GM12878 (cell line): ENCODE measurements around the gene UBE3D. TPM values are rescaled to one million over a fixed set of nuclear protein-coding genes. Genes with fewer than 3 reads are reported as not detected.

ENCODE experiments used
- ATAC-seq: fragments of 200-7000 bp; cut with Tn5 transposase; 3 replicates; pipeline ENCODE4 v1.9.1; 2020; ENCODE audit warnings: mild to moderate bottlenecking, moderate library complexity
- BruUV-seq: library from RNA; stranded (reverse); fragments of 400-500 nt; replicated peaks from 2 replicates; lab custom pipeline; 2021; lab: Mats Ljungman, UMichigan
- CTCF ChIA-PET: fragments of 300-600 bp; sonication (Branson Sonifier 250); formaldehyde crosslinking; extraction: SDS; loops from one replicate; lab custom pipeline; 2021; ENCODE audit warnings: inconsistent platforms; lab: Yijun Ruan, JAX
- POLR2A ChIA-PET: fragments of 350-600 bp; formaldehyde crosslinking; extraction: SDS; loops from one replicate; lab custom pipeline; 2021; ENCODE audit warnings: inconsistent platforms; lab: Charles Lee
- RAD21 ChIA-PET: fragments of 300-600 bp; sonication (Branson Sonifier 250); formaldehyde crosslinking; loops from one replicate; lab custom pipeline; 2023; ENCODE audit warnings: antibody characterized with exemption; ENCODE audit not compliant: unreplicated experiment; lab: Charles Lee
- SMC1A ChIA-PET: fragments of 300-600 bp; sonication (Branson Sonifier 250); formaldehyde crosslinking; loops from one replicate; lab custom pipeline; 2023; ENCODE audit not compliant: unreplicated experiment, uncharacterized antibody; lab: Charles Lee
- DNase-seq: peaks from one replicate; pipeline ENCODE4 v3.0.0-alpha.2; 2011; ENCODE audit warnings: low read depth, low spot score
- FAIRE-seq: peaks from 3 replicates; lab custom pipeline; 2011; peaks lifted over from hg19 to GRCh38; lab: Jason Lieb, UNC
- H2AFZ ChIP-seq: 2 replicates; pipeline ENCODE4 v1.6.0; 2011; ENCODE audit warnings: low read depth, low read length, control low read depth; ENCODE audit not compliant: control insufficient read depth
- H3K27ac ChIP-seq: 2 replicates; pipeline ENCODE4 v1.5.1; 2011; ENCODE audit warnings: control low read depth; ENCODE audit not compliant: control insufficient read depth, insufficient read depth
- H3K27me3 ChIP-seq, 2 experiments: replicated peaks in 1 of 2; 2 replicates each; pipeline versions ENCODE4 v1.6.0 to v1.6.1; 2011; ENCODE audit warnings: low read length in 1 of 2; ENCODE audit not compliant: control insufficient read depth in 2 of 2, insufficient read depth in 2 of 2
- H3K36me3 ChIP-seq, 2 experiments: 2 replicates each; pipeline ENCODE4 v1.5.1; 2011; ENCODE audit warnings: low read length in 1 of 2; ENCODE audit not compliant: control insufficient read depth in 2 of 2, insufficient read depth in 2 of 2
- H3K4me1 ChIP-seq: 2 replicates; pipeline ENCODE4 v1.6.1; 2011; ENCODE audit warnings: mild to moderate bottlenecking, low read length, moderate library complexity, mixed read lengths; ENCODE audit not compliant: control insufficient read depth, insufficient read depth
- H3K4me2 ChIP-seq: 2 replicates; pipeline ENCODE4 v1.6.0; 2011; ENCODE audit warnings: control low read depth; ENCODE audit not compliant: control insufficient read depth, insufficient read depth
- H3K4me3 ChIP-seq: fragments of 200-600 bp; sonication (generic); 2 replicates; pipeline ENCODE4 v1.5.1; 2016
- H3K79me2 ChIP-seq: 2 replicates; pipeline ENCODE4 v1.6.0; 2011; ENCODE audit warnings: low read length; ENCODE audit not compliant: control insufficient read depth, insufficient read depth
- H3K9ac ChIP-seq: 2 replicates; pipeline ENCODE4 v1.8.0; 2011; ENCODE audit warnings: low read length, control low read depth, mixed read lengths; ENCODE audit not compliant: control insufficient read depth, insufficient read depth
- H3K9me3 ChIP-seq: replicated peaks from 3 replicates; pipeline ENCODE4 v1.5.1; 2011; ENCODE audit warnings: mild to moderate bottlenecking, low read length; ENCODE audit not compliant: control insufficient read depth, insufficient read depth
- H4K20me1 ChIP-seq: 2 replicates; pipeline ENCODE4 v1.6.0; 2011; ENCODE audit not compliant: control insufficient read depth, insufficient read depth
- ASH2L ChIP-seq: fragments of 300-600, 200-600 bp; sonication (generic); IDR thresholded peaks from 2 replicates; pipeline ENCODE4 v1.6.1; 2017; ENCODE audit warnings: low read depth, mild to moderate bottlenecking, borderline replicate concordance
- BHLHE40 ChIP-seq, 2 experiments: fragments of 450-650 bp in 1 of 2; IDR thresholded peaks; 2 replicates each; pipeline ENCODE4 v1.6.1; 2011 to 2017; ENCODE audit warnings: low read depth in 2 of 2, borderline replicate concordance in 1 of 2, improper control_type of control experiment in 1 of 2, low read length in 1 of 2, mild to moderate bottlenecking in 1 of 2
- CBX3 ChIP-seq: fragments of 200-600 bp; sonication (generic); IDR thresholded peaks from 2 replicates; pipeline ENCODE4 v1.6.1; 2016; ENCODE audit warnings: low read depth, borderline replicate concordance
- CHD1 ChIP-seq: IDR thresholded peaks from 2 replicates; pipeline ENCODE4 v1.6.1; 2012; ENCODE audit warnings: low read depth, low read length, improper control_type of control experiment
- CHD4 ChIP-seq: fragments of 200-600 bp; sonication (generic); IDR thresholded peaks from 2 replicates; pipeline ENCODE4 v1.6.1; 2016; ENCODE audit warnings: mild to moderate bottlenecking
- EED ChIP-seq: sonication (generic); IDR thresholded peaks from 2 replicates; pipeline ENCODE4 v1.6.1; 2016; ENCODE audit warnings: antibody characterized with exemption, low read depth
- EGR1 ChIP-seq, 2 experiments: IDR thresholded peaks; 1 replicate in 1 of 2; 2 replicates in 1 of 2; pipeline ENCODE4 v1.6.1; 2011 to 2012; ENCODE audit warnings: low read depth in 2 of 2, low read length in 2 of 2, borderline replicate concordance in 1 of 2, mild to moderate bottlenecking in 1 of 2, moderate library complexity in 1 of 2
- FOXK2 ChIP-seq: fragments of 450-650 bp; IDR thresholded peaks from 2 replicates; pipeline ENCODE4 v1.6.1; 2017; ENCODE audit warnings: mild to moderate bottlenecking, moderate library complexity
- HDGF ChIP-seq: fragments of 450-650 bp; IDR thresholded peaks from 2 replicates; pipeline ENCODE4 v1.6.1; 2016; ENCODE audit warnings: antibody characterized with exemption
- MEF2A ChIP-seq: IDR thresholded peaks from 2 replicates; pipeline ENCODE4 v1.6.1; 2011; ENCODE audit warnings: low read depth, mild to moderate bottlenecking, low read length, moderate library complexity; ENCODE audit not compliant: insufficient read depth
- NRF1 ChIP-seq: conservative IDR thresholded peaks from 2 replicates; pipeline ENCODE4 v1.6.1; 2011; ENCODE audit warnings: mild to moderate bottlenecking, low read depth, low read length, improper control_type of control experiment
- RAD51 ChIP-seq: fragments of 450-650 bp; IDR thresholded peaks from 2 replicates; pipeline ENCODE4 v1.6.1; 2016; ENCODE audit warnings: moderate library complexity, mild to moderate bottlenecking, inconsistent platforms
- SP1 ChIP-seq: IDR thresholded peaks from one replicate; pipeline ENCODE4 v1.6.1; 2011; ENCODE audit warnings: low read depth, low read length
- SREBF1 ChIP-seq: IDR thresholded peaks from 2 replicates; pipeline ENCODE4 v1.6.1; 2012; ENCODE audit warnings: mild to moderate bottlenecking, low read length
- SREBF2 ChIP-seq: IDR thresholded peaks from 2 replicates; pipeline ENCODE4 v1.6.1; 2012; ENCODE audit warnings: mild to moderate bottlenecking, low read length
- SUPT20H ChIP-seq: IDR thresholded peaks from 2 replicates; pipeline ENCODE4 v1.6.1; 2011; ENCODE audit warnings: low read depth, mild to moderate bottlenecking, low read length, moderate library complexity, borderline replicate concordance; ENCODE audit not compliant: control insufficient read depth
- TARDBP ChIP-seq: IDR thresholded peaks from 2 replicates; pipeline ENCODE4 v1.6.1; 2016; ENCODE audit warnings: borderline replicate concordance
- TCF3 ChIP-seq: IDR thresholded peaks from 2 replicates; pipeline ENCODE4 v1.6.1; 2012; ENCODE audit warnings: low read depth, mild to moderate bottlenecking, low read length, borderline replicate concordance; ENCODE audit not compliant: insufficient read depth
- WRNIP1 ChIP-seq: IDR thresholded peaks from 2 replicates; pipeline ENCODE4 v1.6.1; 2011; ENCODE audit warnings: low read depth, low read length, improper control_type of control experiment, borderline replicate concordance
- YBX1 ChIP-seq: fragments of 450-650 bp; IDR thresholded peaks from 2 replicates; pipeline ENCODE4 v1.6.1; 2016; ENCODE audit warnings: antibody characterized with exemption
- ZZZ3 ChIP-seq: IDR thresholded peaks from 2 replicates; pipeline ENCODE4 v1.6.1; 2011; ENCODE audit warnings: low read depth; ENCODE audit not compliant: control insufficient read depth, insufficient read length
- WGBS: methylation state at CpG from one replicate; pipeline ENCODE4 v1.1.6; 2016; ENCODE audit warnings: low lambda C conversion rate; ENCODE audit not compliant: insufficient replicate concordance, insufficient coverage; ENCODE audit errors: missing lambda C conversion rate; 5-methylcytosine and 5-hydroxymethylcytosine counted together
- in situ Hi-C: fragments of 300-500 bp; cut with MboI; formaldehyde crosslinking; loops from 9 replicates; pipeline ENCODE4 v1.14.3; 2018; ENCODE audit warnings: mixed read lengths
- intact Hi-C: fragments of 100-400 bp; cut with micrococcal nuclease; formaldehyde crosslinking; loops from one replicate; pipeline ENCODE4 v1.14.2; 2022; ENCODE audit not compliant: unreplicated experiment
- polyA plus RNA-seq, 11 experiments: library from polyadenylated mRNA; depleted of rRNA in 4 of 11; unstranded in 6 of 11; stranded (reverse) in 5 of 11; fragments of >200 nt; fragmentation: Nextera tagmentation in 4 of 11; fragmentation: Illumina TruSeq in 1 of 11; extraction: Ambion mirVana in 4 of 11; extraction: Trizol in 1 of 11; gene quantifications; 1 replicate in 1 of 11; 2 replicates in 10 of 11; pipeline versions ENCODE4 v1.2.1 to v1.2.3, GENCODE V29; 2011 to 2016; ENCODE audit warnings: inconsistent platforms in 2 of 11, missing spikeins in 2 of 11, low read depth in 1 of 11
- total RNA-seq, 4 experiments: library from RNA; depleted of rRNA in 3 of 4; stranded (reverse); fragments of >200 nt in 3 of 4; fragmentation: Illumina TruSeq in 1 of 4; extraction: Trizol in 1 of 4; gene quantifications; 2 replicates each; pipeline versions ENCODE4 v1.2.1 to v1.2.3, GENCODE V29; 2013 to 2021
- TF ChIP-seq, protein P1 (sequence below): IDR thresholded peaks from 2 replicates; pipeline ENCODE4 v1.6.1; 2011; ENCODE audit warnings: low read depth, low read length, improper control_type of control experiment, borderline replicate concordance

Gene UBE3D
- total and polyA plus RNA-seq, 10 of the 15 experiments (the other 5 are each of a cell fraction or from before 2014, with no cell fraction given), result 4.3 to 9.0 (median 7.5) TPM

DNA sequence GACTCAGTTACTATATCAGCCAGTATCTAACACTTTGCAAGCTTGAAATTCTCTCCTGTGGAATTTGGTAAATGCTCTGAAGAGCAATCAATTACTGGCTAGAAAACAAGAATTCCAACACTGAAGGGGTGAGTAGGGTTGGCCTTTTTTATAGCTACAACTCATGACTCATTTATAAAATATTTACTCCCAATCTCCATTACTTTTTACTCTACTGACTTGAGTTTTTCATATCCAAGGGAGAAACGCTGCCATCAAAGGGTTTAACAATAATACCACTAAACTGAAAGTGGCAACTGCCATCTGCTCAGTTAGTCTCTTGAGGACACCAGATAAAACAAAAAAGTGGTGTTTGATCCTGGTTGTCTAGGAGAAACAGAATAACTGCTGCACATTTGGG lies 203.1 kb downstream of the UBE3D start:
- BruUV-seq, result no TSS peak
- Histone ChIP-seq H3K36me3 (no peaks in the 10 kb centered on the region), H3K9ac (no peak overlapping the region), H3K4me3 (no peak overlapping the region), H3K79me2 (no peaks in the 10 kb centered on the region), H4K20me1 (no peaks in the 10 kb centered on the region), H3K4me2 (no peak overlapping the region), H3K4me1 (no peaks in the 10 kb centered on the region), H3K27me3 (no peaks in the 10 kb centered on the region), H3K9me3 (no peaks in the 10 kb centered on the region), H2AFZ (no peak overlapping the region), H3K27ac (no peak overlapping the region)
- DNase-seq (no peak), ATAC-seq (no peak), FAIRE-seq (no peak)
- 0% methylated on average over 1 of the region's 1 CpG for WGBS
- ChIA-PET POLR2A (no interaction called here), CTCF (no interaction called here), RAD21 (no interaction called here), SMC1A (no interaction called here)
- TF ChIP-seq ASH2L, result no peak
- TF ChIP-seq SREBF2, result no peak
- no peak for TF ChIP-seq NRF1
- no peak for TF ChIP-seq SP1
- TF ChIP-seq WRNIP1, result no peak
- in situ Hi-C loops (no loop called here), intact Hi-C loops (no loop called here)

DNA sequence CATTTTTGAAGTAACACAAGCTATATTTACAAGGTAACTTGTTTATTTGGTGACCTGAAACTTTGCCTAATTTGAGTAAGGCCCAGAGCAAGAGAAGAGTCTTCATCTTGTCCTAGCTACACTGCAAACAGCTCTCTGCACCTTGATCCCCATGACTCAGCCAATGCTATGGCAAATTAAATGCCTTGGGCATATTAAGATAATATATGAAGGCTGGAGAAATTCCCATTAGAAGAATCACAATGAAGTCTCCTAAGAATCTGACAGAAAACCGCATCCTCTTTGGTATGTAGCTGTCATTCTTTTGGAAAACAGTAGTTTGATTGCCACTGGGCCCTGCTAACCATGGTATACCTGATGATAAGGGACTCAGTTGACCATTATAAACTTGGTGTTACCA lies 204.5 kb downstream of the UBE3D start:
- SMC1A ChIA-PET, result interaction anchor here (0.9 kb wide), 1 partner anchor 21 kb away, joined by 3 read pairs; no protein-coding TSS in a partner anchor
- Histone ChIP-seq H3K9me3 (no peaks in the 10 kb centered on the region), H3K27me3 (no peaks in the 10 kb centered on the region), H3K27ac (no peak overlapping the region), H4K20me1 (no peaks in the 10 kb centered on the region), H3K4me2 (no peak overlapping the region), H3K9ac (no peak overlapping the region), H2AFZ (no peak overlapping the region), H3K4me3 (no peak overlapping the region), H3K4me1 (no peaks in the 10 kb centered on the region), H3K79me2 (no peaks in the 10 kb centered on the region), H3K36me3 (no peaks in the 10 kb centered on the region)
- CTCF ChIA-PET, result no interaction called here
- BruUV-seq, result no TSS peak
- no peak for TF ChIP-seq FOXK2
- no peak for TF ChIP-seq ZZZ3
- TF ChIP-seq BHLHE40 (IDR thresholded peaks at IDR 0.05; ENCODE audit: borderline replicate concordance in 1 of 2, low read depth in 2 of 2, low read length in 1 of 2), result no peak
- no peak for TF ChIP-seq CBX3
- no peak for TF ChIP-seq EGR1 (IDR thresholded peaks at IDR 0.05; ENCODE audit: borderline replicate concordance in 1 of 2, low read depth in 2 of 2, low read length in 2 of 2)
- TF ChIP-seq, protein P1, sequence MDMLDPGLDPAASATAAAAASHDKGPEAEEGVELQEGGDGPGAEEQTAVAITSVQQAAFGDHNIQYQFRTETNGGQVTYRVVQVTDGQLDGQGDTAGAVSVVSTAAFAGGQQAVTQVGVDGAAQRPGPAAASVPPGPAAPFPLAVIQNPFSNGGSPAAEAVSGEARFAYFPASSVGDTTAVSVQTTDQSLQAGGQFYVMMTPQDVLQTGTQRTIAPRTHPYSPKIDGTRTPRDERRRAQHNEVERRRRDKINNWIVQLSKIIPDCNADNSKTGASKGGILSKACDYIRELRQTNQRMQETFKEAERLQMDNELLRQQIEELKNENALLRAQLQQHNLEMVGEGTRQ, result no peak
- TF ChIP-seq TCF3, result no peak
- TF ChIP-seq MEF2A, result no peak
- no peak for TF ChIP-seq EED
- TF ChIP-seq TARDBP, result no peak
- TF ChIP-seq HDGF, result no peak
- no peak for TF ChIP-seq CHD4
- TF ChIP-seq SREBF1, result no peak
- no peak for TF ChIP-seq CHD1
- TF ChIP-seq YBX1, result no peak
- TF ChIP-seq RAD51, result no peak
- no peak for TF ChIP-seq SUPT20H
- in situ Hi-C loops (no loop called here), intact Hi-C loops (no loop called here)
- ATAC-seq (no peak), FAIRE-seq (no peak), DNase-seq (no peak)
- 4% methylated on average over 1 of the region's 1 CpG for WGBS
- RAD21 ChIA-PET, result no interaction called here
- POLR2A ChIA-PET, result no interaction called here
